Measurements from ENCODE around the gene MMP23B. TPM values are rescaled to one million over a fixed set of nuclear protein-coding genes. Genes with fewer than 3 reads are reported as not detected.

The MMP23B gene
- total and polyA plus RNA-seq, 2 of the 8 experiments (the other 6 are each of a cell fraction or from before 2014, with no cell fraction given) = 9.2 to 14.6 TPM

GRCh38 chr1:1613509-1614082 lies 18.4 kb upstream of the MMP23B start:
- no peak for DNase-seq (ENCODE audit: low read depth in 1 of 2, low spot score in 2 of 2)
- ChIA-PET POLR2A (ENCODE audit: partially characterized antibody) (interaction anchor here (0.7 to 4.6 kb wide), 7 partner anchors 9 to 261 kb away, joined by 3 to 34 read pairs (median 10); partner anchors contain the start of genes MMP23B and SSU72), CTCF (ENCODE audit: partially characterized antibody) (interaction anchor here (1.0 to 2.2 kb wide), 7 partner anchors 11 to 72 kb away, joined by 3 to 10 read pairs (median 6); no protein-coding TSS in a partner anchor)
- Histone ChIP-seq H3K4ac (replicated peaks; ENCODE audit: insufficient read length, low read depth, low read length) (no peak overlapping the region), H3K9ac (replicated peaks in 1 of 4; ENCODE audit: extremely low read depth in 1 of 4, low read depth in 3 of 4, low read length in 3 of 4) (no peak overlapping the region), H3K56ac (replicated peaks; ENCODE audit: insufficient read length, low read depth, low read length) (no peak overlapping the region), H3K9me3 (ENCODE audit: insufficient read depth in 2 of 2, low read depth in 1 of 2, low read length in 1 of 2) (no peaks in the 10 kb centered on the region), H4K5ac (ENCODE audit: insufficient read length, low read depth, low read length) (no peak overlapping the region), H4K20me1 (replicated peaks in 1 of 2; ENCODE audit: control insufficient read depth in 1 of 2, insufficient read depth in 2 of 2, low read length in 2 of 2) (peaks cover 6 to 20% of the 10 kb centered on the region in 2 experiments), H3K4me2 (ENCODE audit: insufficient read depth in 1 of 2, low read depth in 2 of 2, low read length in 2 of 2) (peak overlapping the region in 1 of 2 experiments; percentile 62; a peak in 1 of 4 replicates), H2BK5ac (ENCODE audit: low read depth, low read length) (no peak overlapping the region), H3K27ac (ENCODE audit: low read depth, low read length) (no peak overlapping the region), H4K91ac (replicated peaks; ENCODE audit: insufficient read length, low read length) (no peak overlapping the region), H4K8ac (ENCODE audit: extremely low read depth, insufficient read depth, low read length) (no peak overlapping the region), H2BK12ac (ENCODE audit: low read depth, low read length) (no peak overlapping the region), H3K23me2 (ENCODE audit: low read depth, low read length) (peaks cover 6% of the 10 kb centered on the region; the same call in 1 of the 2 replicates), H3K23ac (ENCODE audit: insufficient read length) (no peak overlapping the region), H2BK20ac (ENCODE audit: low read length) (no peak overlapping the region), H3K36me3 (ENCODE audit: control insufficient read depth in 2 of 4, insufficient read depth in 4 of 4, low read length in 3 of 4) (no peaks in the 10 kb centered on the region), H3K27me3 (replicated peaks in 1 of 4; ENCODE audit: control insufficient read depth in 3 of 4, extremely low read depth in 1 of 4, insufficient read depth in 3 of 4, low read length in 3 of 4) (no peaks in the 10 kb centered on the region; a peak in 1 of 7 replicates), H2AK5ac (ENCODE audit: low read depth, low read length) (no peak overlapping the region), H3K4me1 (replicated peaks in 1 of 4; ENCODE audit: control insufficient read depth in 3 of 4, insufficient read depth in 4 of 4, low read length in 3 of 4) (peaks cover 0 to 13% (median 5%) of the 10 kb centered on the region in 4 experiments; a peak in 5 of 7 replicates), H2BK15ac (ENCODE audit: low read length) (no peak overlapping the region), H3K14ac (ENCODE audit: insufficient read length) (no peak overlapping the region), H3K18ac (ENCODE audit: extremely low read depth, low read length) (no peak overlapping the region), H3K4me3 (ENCODE audit: extremely low read depth in 1 of 4, insufficient read depth in 2 of 4, low read depth in 3 of 4, low read length in 4 of 4) (0 out of 8 replicates have a peak overlapping the region, but pooled peaks of 1 of the 4 experiments have one; percentile 97), H2AFZ (ENCODE audit: low read length) (no peak overlapping the region), H3K79me2 (ENCODE audit: control insufficient read depth in 1 of 2, insufficient read depth in 2 of 2, low read length in 2 of 2) (peaks cover 0 to 13% of the 10 kb centered on the region in 2 experiments; a peak in 2 of 4 replicates), H2BK120ac (replicated peaks; ENCODE audit: low read depth, low read length) (no peak overlapping the region), H3K79me1 (ENCODE audit: low read depth, low read length) (peaks cover 3% of the 10 kb centered on the region)
- 82% methylated on average over 11 of the region's 11 CpGs; no CpG with 5 or more reads in 1 of the 2 experiments for WGBS, 2 experiments (ENCODE audit: extremely low coverage in 1 of 2, insufficient coverage in 1 of 2, insufficient read length in 1 of 2, insufficient replicate concordance in 2 of 2, low coverage in 1 of 2, low lambda C conversion rate in 2 of 2, missing lambda C conversion rate in 1 of 2)
- FAIRE-seq = no peak
- TF ChIP-seq RNF2 (IDR thresholded peaks at IDR 0.05; ENCODE audit: borderline replicate concordance, low read depth, low read length, missing control alignments, poor library complexity, severe bottlenecking) (no peak), KDM5A (IDR thresholded peaks at IDR 0.05; ENCODE audit: low read length) (no peak), BRCA1 (IDR thresholded peaks at IDR 0.05; ENCODE audit: low read depth, low read length) (no peak), ATF3 (IDR thresholded peaks at IDR 0.05; ENCODE audit: insufficient read depth, low read depth, low read length) (no peak), KDM1A (IDR thresholded peaks at IDR 0.05; ENCODE audit: borderline replicate concordance, low read length) (no peak), SAP30 (IDR thresholded peaks at IDR 0.05; ENCODE audit: insufficient read depth, insufficient replicate concordance, low read length) (no peak), POLR2A (IDR thresholded peaks at IDR 0.05; ENCODE audit: control extremely low read depth in 1 of 2, low read depth in 2 of 2, low read length in 2 of 2) (no peak), CHD1 (IDR thresholded peaks at IDR 0.05; ENCODE audit: low read depth, low read length) (no peak), PHF8 (conservative IDR thresholded peaks at IDR 0.05; ENCODE audit: low read depth, low read length) (no peak), MAX (IDR thresholded peaks at IDR 0.05) (no peak), HDAC6 (IDR thresholded peaks at IDR 0.05; ENCODE audit: low read depth, low read length) (no peak), EGR1 (IDR thresholded peaks at IDR 0.05; ENCODE audit: borderline replicate concordance, low read depth, low read length) (no peak)
